ENCODE data around the gene ITPRIPL2. TPM values are rescaled to one million over a fixed set of nuclear protein-coding genes. Genes with fewer than 3 reads are reported as not detected.

The ITPRIPL2 gene
- total and polyA plus RNA-seq, 2 experiments from 2014 or later: 9.5 to 71.9 TPM

- Histone ChIP-seq H3F3A (ENCODE audit: insufficient read depth) (peaks cover 41% of the 10 kb centered on the region), H3K9me2 (ENCODE audit: insufficient read depth) (no peaks in the 10 kb centered on the region), H3K4me3 (peak overlapping the region; percentile 63), H3K36me3 (ENCODE audit: low read depth) (no peaks in the 10 kb centered on the region), H3K4me1 (ENCODE audit: insufficient read depth) (peaks cover 28% of the 10 kb centered on the region), H3K27ac (peak overlapping the region; percentile 81), H2AFZ (peak overlapping the region; percentile 86), H3K27me3 (replicated peaks; ENCODE audit: insufficient read depth) (no peaks in the 10 kb centered on the region), H3K9me3 (ENCODE audit: low read depth) (no peaks in the 10 kb centered on the region), H3K9ac (peak overlapping the region; percentile 63), H3K79me2 (ENCODE audit: insufficient read depth) (no peaks in the 10 kb centered on the region), H3K4me2 (ENCODE audit: unreplicated experiment) (peak overlapping the region; percentile 67), H4K20me1 (ENCODE audit: insufficient read depth) (no peaks in the 10 kb centered on the region)
- 2 to 3% methylated on average over 11 of the region's 11 CpGs for WGBS, 2 experiments (ENCODE audit: low coverage in 1 of 2, low lambda C conversion rate in 2 of 2, missing lambda C conversion rate in 2 of 2)
- in situ Hi-C loops (cut with MboI): no loop called here
- no peak for TF ChIP-seq EZH2 (IDR thresholded peaks at IDR 0.05; ENCODE audit: insufficient read depth, poor library complexity, severe bottlenecking)
- no peak for TF ChIP-seq EZH2phosphoT487 (IDR thresholded peaks at IDR 0.05; ENCODE audit: insufficient read depth, low read depth)
- peak; percentile 75 for DNase-seq
These were observed 17.4 kb downstream of the ITPRIPL2 start for GRCh38 chr16:19130852-19131824.

- in situ Hi-C loops (cut with MboI): no loop called here
- no peaks in the 10 kb centered on the region for H4K20me1 ChIP-seq (ENCODE audit: insufficient read depth)
- H3K9me2 ChIP-seq (ENCODE audit: insufficient read depth): no peaks in the 10 kb centered on the region
- no peaks in the 10 kb centered on the region for H3K36me3 ChIP-seq (ENCODE audit: low read depth)
- H3K4me3 ChIP-seq: no peak overlapping the region
- no peak overlapping the region for H3K9ac ChIP-seq
- H2AFZ ChIP-seq: peak overlapping the region; percentile 86
- peaks cover 38% of the 10 kb centered on the region for H3F3A ChIP-seq (ENCODE audit: insufficient read depth)
- peak overlapping the region; percentile 67 for H3K4me2 ChIP-seq (ENCODE audit: unreplicated experiment)
- peaks cover 35% of the 10 kb centered on the region for H3K4me1 ChIP-seq (ENCODE audit: insufficient read depth)
- no peaks in the 10 kb centered on the region for H3K79me2 ChIP-seq (ENCODE audit: insufficient read depth)
- H3K9me3 ChIP-seq (ENCODE audit: low read depth): no peaks in the 10 kb centered on the region
- peak overlapping the region; percentile 81; the same call in 1 of the 2 replicates for H3K27ac ChIP-seq
- DNase-seq: peak; percentile 19
- H3K27me3 ChIP-seq (replicated peaks; ENCODE audit: insufficient read depth): no peaks in the 10 kb centered on the region
- TF ChIP-seq EZH2 (IDR thresholded peaks at IDR 0.05; ENCODE audit: insufficient read depth, poor library complexity, severe bottlenecking) (no peak), EZH2phosphoT487 (IDR thresholded peaks at IDR 0.05; ENCODE audit: insufficient read depth, low read depth) (no peak)
These were observed 18.1 kb downstream of the ITPRIPL2 start for GRCh38 chr16:19131825-19132218.

- no peak overlapping the region for H3K27ac ChIP-seq
These were observed 18.5 kb downstream of the ITPRIPL2 start for GRCh38 chr16:19132255-19132654.

DNA sequence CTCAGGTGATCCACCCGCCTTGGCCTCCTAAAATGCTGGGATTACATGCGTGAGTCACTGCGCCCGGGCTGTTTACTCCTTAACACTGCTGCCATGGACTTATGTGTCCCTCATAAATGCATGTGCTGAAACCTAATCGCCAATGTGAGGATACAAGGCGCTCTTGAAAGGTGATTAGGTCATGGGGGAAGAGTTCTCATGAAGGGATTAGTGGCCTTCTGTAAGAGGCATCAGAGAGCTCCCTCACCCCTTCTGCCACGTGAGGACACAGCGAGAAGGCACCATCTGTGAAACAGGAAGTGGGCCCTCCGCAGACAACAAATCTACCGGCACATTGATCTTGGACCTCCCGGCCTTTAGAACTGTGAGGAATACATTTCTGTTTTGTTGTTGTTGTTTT is 19.1 kb downstream of the ITPRIPL2 start:
- Histone ChIP-seq H2AFZ (no peak overlapping the region), H3K9ac (no peak overlapping the region), H3K27ac (no peak overlapping the region), H3K4me2 (ENCODE audit: unreplicated experiment) (no peak overlapping the region), H3K4me3 (no peak overlapping the region), H3K9me3 (ENCODE audit: low read depth) (no peaks in the 10 kb centered on the region), H3K36me3 (ENCODE audit: low read depth) (no peaks in the 10 kb centered on the region), H3K9me2 (ENCODE audit: insufficient read depth) (no peaks in the 10 kb centered on the region), H3F3A (ENCODE audit: insufficient read depth) (peaks cover 31% of the 10 kb centered on the region), H3K79me2 (ENCODE audit: insufficient read depth) (no peaks in the 10 kb centered on the region), H3K27me3 (replicated peaks; ENCODE audit: insufficient read depth) (no peaks in the 10 kb centered on the region), H3K4me1 (ENCODE audit: insufficient read depth) (peaks cover 41% of the 10 kb centered on the region), H4K20me1 (ENCODE audit: insufficient read depth) (no peaks in the 10 kb centered on the region)
- TF ChIP-seq EZH2phosphoT487 (IDR thresholded peaks at IDR 0.05; ENCODE audit: insufficient read depth, low read depth) (no peak), EZH2 (IDR thresholded peaks at IDR 0.05; ENCODE audit: insufficient read depth, poor library complexity, severe bottlenecking) (no peak)
- DNase-seq: no peak
- 95 to 99% methylated on average over 11 of the region's 11 CpGs for WGBS, 2 experiments (ENCODE audit: low coverage in 1 of 2, low lambda C conversion rate in 2 of 2, missing lambda C conversion rate in 2 of 2)
- in situ Hi-C loops (cut with MboI): no loop called here

More at GRCh38 chr16:19132255-19132654, 18.5 kb downstream of the ITPRIPL2 start:
- no peak overlapping the region for H3K9ac ChIP-seq
- no peak for DNase-seq
- H3F3A ChIP-seq (ENCODE audit: insufficient read depth): peaks cover 34% of the 10 kb centered on the region
- H3K9me2 ChIP-seq (ENCODE audit: insufficient read depth): no peaks in the 10 kb centered on the region
- H3K4me2 ChIP-seq (ENCODE audit: unreplicated experiment): no peak overlapping the region
- H3K4me3 ChIP-seq: no peak overlapping the region
- no peaks in the 10 kb centered on the region for H3K36me3 ChIP-seq (ENCODE audit: low read depth)
- no peaks in the 10 kb centered on the region for H3K27me3 ChIP-seq (replicated peaks; ENCODE audit: insufficient read depth)
- WGBS, 2 experiments (ENCODE audit: low coverage in 1 of 2, low lambda C conversion rate in 2 of 2, missing lambda C conversion rate in 2 of 2): 90 to 100% methylated on average over 1 of the region's 1 CpG
- in situ Hi-C loops (cut with MboI): no loop called here
- H4K20me1 ChIP-seq (ENCODE audit: insufficient read depth): no peaks in the 10 kb centered on the region
- TF ChIP-seq EZH2 (IDR thresholded peaks at IDR 0.05; ENCODE audit: insufficient read depth, poor library complexity, severe bottlenecking) (no peak), EZH2phosphoT487 (IDR thresholded peaks at IDR 0.05; ENCODE audit: insufficient read depth, low read depth) (no peak)
- no peaks in the 10 kb centered on the region for H3K79me2 ChIP-seq (ENCODE audit: insufficient read depth)
- no peak overlapping the region for H2AFZ ChIP-seq
- H3K4me1 ChIP-seq (ENCODE audit: insufficient read depth): peaks cover 39% of the 10 kb centered on the region
- no peaks in the 10 kb centered on the region for H3K9me3 ChIP-seq (ENCODE audit: low read depth)
